Motor neuron (in vitro differentiated cells): ENCODE data around the gene ELP4. TPM values are rescaled to one million over a fixed set of nuclear protein-coding genes. Genes with fewer than 3 reads are reported as not detected.
A peak's percentile ranks its signal among the peaks of the same experiment; 100 is the strongest.
"Not testable (repeated sequence)": the region's sequence is repeated elsewhere in the genome, so short reads cannot be mapped to it uniquely, and the experiment has no call there.

Source experiments
- ATAC-seq, 8 experiments: fragments of 200-7000 bp; cut with Tn5 transposase; replicated peaks in 6 of 8; 2 replicates each; pipeline ENCODE4 v1.8.0; 2021; ENCODE audit warnings: mild to moderate bottlenecking in 8 of 8, moderate library complexity in 8 of 8
- H3K27ac ChIP-seq, 2 donors: fragments of 250-450 bp; sonication (Bioruptor Pico); 2 replicates each; pipeline ENCODE4 v1.9.0; 2021; ENCODE audit warnings: antibody characterized with exemption in 2 of 2, mild to moderate bottlenecking in 2 of 2, moderate library complexity in 1 of 2
- H3K4me1 ChIP-seq, 2 donors: fragments of 250-450 bp; sonication (Bioruptor Pico); replicated peaks in 1 of 2; 2 replicates each; pipeline ENCODE4 v1.6.1; 2021; ENCODE audit warnings: antibody characterized with exemption in 2 of 2, mild to moderate bottlenecking in 2 of 2, moderate library complexity in 1 of 2
- H3K4me3 ChIP-seq, 5 donors: fragments of 250-450 bp; sonication (Bioruptor Pico); 2 replicates each; pipeline ENCODE4 v1.9.0; 2021; ENCODE audit warnings: antibody characterized with exemption in 5 of 5, mild to moderate bottlenecking in 5 of 5, moderate library complexity in 4 of 5
- WGBS, 10 experiments: fragments of 450-650 bp; shearing (Covaris generic); methylation state at CpG; one replicate each; pipeline ENCODE4 v1.0.0; 2022; 5-methylcytosine and 5-hydroxymethylcytosine counted together
- in situ Hi-C, 9 experiments: fragments of 400-800 bp; cut with MboI; loops; one replicate each; pipeline ENCODE4 v1.15.0; 2021; ENCODE audit warnings: low sequenced_read_pairs in 9 of 9, low pct_unique_long_range_greater_than_20kb in 2 of 9; ENCODE audit not compliant: unreplicated experiment in 9 of 9
- total RNA-seq, 8 experiments: library from RNA; unstranded; fragments of 300-600 nt; gene quantifications; 2 replicates each; pipeline versions ENCODE4 v1.2.3 to v1.2.4, GENCODE V29; 2022

ELP4 gene
- total RNA-seq, 8 experiments from 2014 or later: 12.1 to 45.9 (median 28.9) TPM

DNA sequence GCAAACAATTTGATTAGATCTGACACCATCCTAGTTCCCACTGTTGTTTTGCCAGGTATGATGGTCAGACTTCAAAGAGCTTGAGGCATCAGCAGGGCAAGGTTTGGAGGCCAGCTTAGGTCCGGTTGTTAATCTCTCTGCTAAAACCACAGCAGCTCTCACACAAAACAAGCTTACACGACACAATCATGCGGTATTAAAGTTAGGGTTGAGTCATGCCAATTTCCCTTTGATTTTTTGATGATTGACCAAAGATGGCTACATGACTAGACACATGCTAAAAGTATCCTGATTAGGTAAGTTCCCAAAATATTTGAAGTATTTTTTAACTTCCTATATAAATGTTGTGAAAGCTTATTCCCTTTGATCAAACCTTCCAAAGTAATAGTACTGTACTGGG is 145.9 kb downstream of the ELP4 start:
- ATAC-seq: peak in 2 of 8 experiments; percentile 46 to 62
- WGBS, 10 experiments: 8 to 94% (median 66%) methylated on average over 2 to 3 of the region's 3 CpGs; no CpG with 5 or more reads in 3 of the 10 experiments
- Histone ChIP-seq H3K4me3 (no peak overlapping the region), H3K4me1 (peaks cover 0 to 9% of the 10 kb centered on the region in 2 donors), H3K27ac (no peak overlapping the region)
- in situ Hi-C loops: no loop called here

DNA sequence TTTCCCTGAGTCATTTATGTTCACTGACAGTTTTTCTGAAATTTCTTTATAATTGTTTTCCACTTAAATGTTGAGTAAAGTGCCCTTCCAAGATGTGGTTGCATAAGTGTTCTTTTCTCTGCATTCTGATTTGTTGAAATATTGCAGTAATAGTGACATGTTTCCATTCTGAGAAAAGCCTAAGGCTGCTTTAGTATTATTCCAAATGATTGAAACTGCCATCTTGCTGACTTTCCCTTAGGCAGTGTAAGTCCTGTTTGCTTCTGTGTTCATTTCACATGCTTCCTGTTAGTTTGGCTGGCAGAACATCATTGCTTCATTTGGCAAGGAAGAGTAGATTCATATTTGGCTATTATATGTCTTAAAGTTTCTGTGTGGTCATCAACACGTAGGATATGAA is 146.5 kb downstream of the ELP4 start:
- 0 to 100% (median 85%) methylated on average over 1 of the region's 1 CpG; no CpG with 5 or more reads in 2 of the 10 experiments for WGBS, 10 experiments
- Histone ChIP-seq H3K4me1 (peaks cover 0 to 3% of the 10 kb centered on the region in 2 donors), H3K27ac (no peak overlapping the region), H3K4me3 (no peak overlapping the region)
- peak in 1 of 8 experiments; percentile 22 for ATAC-seq
- in situ Hi-C loops: no loop called here

DNA sequence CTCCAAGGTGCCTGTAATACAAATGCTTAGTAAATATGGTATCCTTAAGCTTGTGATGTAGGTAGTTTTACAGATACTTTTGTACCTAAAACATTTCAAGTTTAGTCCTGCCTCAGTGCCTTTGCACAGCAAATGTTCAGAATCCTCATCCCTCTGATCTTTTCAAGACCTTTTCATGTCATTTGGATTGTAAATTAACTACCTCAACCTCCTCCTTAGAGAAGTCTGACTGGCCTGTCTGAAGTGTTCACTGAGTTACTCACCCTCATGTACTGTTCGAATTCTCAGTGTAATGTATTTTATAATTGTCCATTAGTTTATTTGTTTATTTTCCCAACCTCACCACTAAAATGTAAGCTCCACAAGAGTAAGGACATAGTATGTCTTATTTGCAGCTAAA is 147.5 kb downstream of the ELP4 start:
- in situ Hi-C loops: no loop called here
- Histone ChIP-seq H3K4me1 (no peaks in the 10 kb centered on the region), H3K4me3 (no peak overlapping the region), H3K27ac (no peak overlapping the region)
- 86 to 100% (median 100%) methylated on average over 1 of the region's 1 CpG; no CpG with 5 or more reads in 2 of the 10 experiments for WGBS, 10 experiments
- ATAC-seq: no peak

DNA sequence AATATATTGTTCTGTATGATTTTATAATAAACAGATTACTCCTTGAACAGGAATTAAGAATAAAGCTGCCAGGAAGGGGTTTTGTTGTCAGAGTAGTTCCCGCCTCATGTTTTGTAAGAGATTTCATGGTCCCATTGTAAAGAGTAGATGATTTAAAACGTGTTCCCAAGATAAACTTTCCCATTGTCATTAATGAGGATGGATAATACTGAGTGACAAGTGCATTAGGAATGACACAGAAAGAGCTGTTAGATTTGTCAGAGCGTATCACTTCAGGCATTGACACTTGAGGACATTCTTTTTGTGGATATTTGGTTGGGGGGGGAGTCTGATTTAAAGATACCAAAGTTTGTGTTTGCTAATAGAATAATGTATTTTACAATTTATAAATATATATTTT is 154.6 kb downstream of the ELP4 start:
- H3K4me3 ChIP-seq: no peak overlapping the region
- peaks cover 3 to 6% of the 10 kb centered on the region in 2 donors for H3K4me1 ChIP-seq
- in situ Hi-C loops: no loop called here
- peak in 1 of 8 experiments; percentile 33 for ATAC-seq
- 0 to 75% (median 48%) methylated on average over 2 to 3 of the region's 3 CpGs; no CpG with 5 or more reads in 1 of the 10 experiments for WGBS, 10 experiments
- no peak overlapping the region for H3K27ac ChIP-seq

DNA sequence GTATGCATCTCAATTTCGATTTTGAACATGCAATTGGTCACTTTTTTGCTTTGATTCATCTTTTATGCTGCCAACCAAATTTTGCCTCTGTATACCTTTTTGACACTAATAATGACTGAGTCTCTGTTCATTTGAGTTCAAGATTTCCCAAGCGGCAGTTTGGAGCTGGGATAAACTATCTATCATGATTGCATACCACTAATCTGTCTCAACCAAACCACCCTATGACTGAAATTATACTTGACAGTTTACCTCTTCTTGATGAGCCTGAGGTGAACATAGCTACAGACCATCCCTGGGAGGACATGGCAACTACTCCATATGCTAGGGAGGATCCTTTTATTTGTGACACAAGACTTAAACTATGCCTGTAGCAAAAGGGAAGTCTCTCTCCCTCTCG is 155.4 kb downstream of the ELP4 start:
- no peak overlapping the region for H3K4me3 ChIP-seq
- in situ Hi-C loops: no loop called here
- H3K27ac ChIP-seq: no peak overlapping the region
- 20 to 100% (median 83%) methylated on average over 1 to 3 of the region's 3 CpGs for WGBS, 10 experiments
- H3K4me1 ChIP-seq: peaks cover 3 to 6% of the 10 kb centered on the region in 2 donors
- ATAC-seq: no peak

DNA sequence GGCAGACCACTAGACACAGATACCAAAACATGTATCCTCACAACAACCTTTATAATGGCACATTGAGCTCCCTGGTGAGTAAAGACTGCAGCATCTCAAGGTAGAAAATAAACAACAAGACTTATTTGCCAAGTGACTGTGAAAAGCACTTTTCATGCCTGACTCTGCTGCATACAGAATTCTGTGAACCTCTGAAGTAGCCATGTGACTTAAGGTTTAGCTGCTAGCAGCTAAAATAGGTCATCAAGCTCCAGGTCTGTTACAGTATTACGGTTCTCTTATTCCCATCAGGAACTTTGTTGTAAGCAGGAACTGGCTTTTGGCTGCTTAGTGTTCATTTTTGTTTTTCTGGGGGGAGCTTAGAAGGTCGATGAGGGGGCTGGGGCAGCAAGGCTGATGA is 162.1 kb downstream of the ELP4 start:
- 0 to 100% (median 58%) methylated on average over 1 to 2 of the region's 2 CpGs; no CpG with 5 or more reads in 4 of the 10 experiments for WGBS, 10 experiments
- in situ Hi-C loops: no loop called here
- Histone ChIP-seq H3K4me1 (no peaks in the 10 kb centered on the region), H3K4me3 (no peak overlapping the region), H3K27ac (no peak overlapping the region)
- no peak for ATAC-seq

DNA sequence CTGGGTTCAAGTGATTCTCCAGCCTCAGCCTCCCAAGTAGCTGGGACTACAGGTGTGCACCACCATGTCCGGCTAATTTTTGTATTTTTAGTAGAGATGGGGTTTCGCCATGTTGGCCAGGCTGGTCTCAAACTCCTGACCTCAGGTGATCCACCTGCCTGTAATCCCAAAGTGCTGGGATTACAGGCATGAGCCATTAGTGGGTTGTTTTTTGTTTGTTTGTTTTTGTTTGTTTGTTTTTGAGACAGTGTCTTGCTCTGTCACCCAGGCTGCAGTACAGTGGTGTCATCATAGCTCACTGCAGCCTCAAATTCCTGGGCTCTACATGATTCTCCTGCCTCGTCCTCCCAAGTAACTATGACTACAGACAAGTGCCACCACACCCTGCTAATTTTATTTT is 163.5 kb downstream of the ELP4 start:
- ATAC-seq, H3K4me1 ChIP-seq, H3K4me3 ChIP-seq, H3K27ac ChIP-seq, in situ Hi-C loops: not testable (repeated sequence)
- WGBS, 10 experiments: 100% methylated on average over 1 to 2 of the region's 3 CpGs; no CpG with 5 or more reads in 6 of the 10 experiments

DNA sequence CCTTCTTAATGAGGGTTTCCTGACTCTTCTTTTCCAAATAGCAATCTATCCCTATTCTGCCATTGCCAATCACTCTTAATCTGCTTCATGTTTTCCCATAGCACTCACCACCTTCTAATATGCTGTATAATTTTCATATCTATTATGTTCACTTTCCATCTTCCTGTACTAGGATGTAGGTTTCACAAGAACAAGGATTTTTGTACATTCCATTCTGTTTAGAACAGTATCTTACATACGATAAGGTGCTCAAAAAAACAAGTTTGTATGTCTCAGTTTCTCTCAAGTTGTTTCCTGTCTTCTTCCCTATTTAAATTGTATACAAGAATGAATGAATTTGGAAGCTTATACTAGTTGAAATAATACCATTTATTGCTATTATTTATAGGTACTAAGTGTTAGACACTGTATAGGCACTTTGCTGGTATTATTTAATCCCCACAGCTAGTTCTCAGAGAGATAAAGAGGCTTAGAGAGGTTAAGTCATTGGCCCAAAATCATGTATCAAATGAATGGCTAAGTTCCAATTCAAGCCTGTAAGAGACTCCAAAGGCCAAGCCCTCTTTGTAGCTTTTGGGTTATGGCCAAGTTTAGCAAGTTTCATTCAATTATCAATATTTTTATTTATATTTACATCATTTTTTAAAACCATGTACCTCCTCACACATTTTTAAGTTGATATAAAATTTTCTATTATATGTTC is 166.9 kb downstream of the ELP4 start:
- in situ Hi-C loops: no loop called here
- 100% methylated on average over 1 of the region's 1 CpG; no CpG with 5 or more reads in 3 of the 10 experiments for WGBS, 10 experiments
- H3K4me1 ChIP-seq: no peaks in the 10 kb centered on the region

DNA sequence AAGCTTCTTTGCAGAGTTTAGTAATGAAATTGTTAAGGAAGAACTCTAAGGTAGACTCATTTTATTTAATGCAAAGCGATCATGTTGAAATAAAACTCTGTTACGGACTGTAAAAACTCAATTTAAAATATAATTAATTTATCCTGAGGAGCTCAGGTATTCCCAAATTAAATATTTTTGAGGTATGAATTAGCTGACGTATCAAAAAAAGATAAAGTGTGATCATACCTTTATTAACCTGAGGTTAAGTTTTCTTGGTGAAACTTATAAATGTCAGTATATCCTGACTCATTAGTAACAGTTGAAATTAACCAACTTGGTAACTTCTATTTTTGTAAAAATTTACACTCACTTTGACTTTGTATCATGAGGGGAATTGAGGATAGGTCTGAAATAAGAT is 171.2 kb downstream of the ELP4 start:
- ATAC-seq: no peak
- WGBS, 10 experiments: 86 to 100% (median 98%) methylated on average over 1 to 3 of the region's 3 CpGs
- Histone ChIP-seq H3K4me1 (no peaks in the 10 kb centered on the region), H3K4me3 (no peak overlapping the region), H3K27ac (no peak overlapping the region)
- in situ Hi-C loops: no loop called here

More for the DNA sequence above, 166.9 kb downstream of the ELP4 start:
- no peak for ATAC-seq
- H3K4me3 ChIP-seq: no peak overlapping the region
- H3K27ac ChIP-seq: no peak overlapping the region

DNA sequence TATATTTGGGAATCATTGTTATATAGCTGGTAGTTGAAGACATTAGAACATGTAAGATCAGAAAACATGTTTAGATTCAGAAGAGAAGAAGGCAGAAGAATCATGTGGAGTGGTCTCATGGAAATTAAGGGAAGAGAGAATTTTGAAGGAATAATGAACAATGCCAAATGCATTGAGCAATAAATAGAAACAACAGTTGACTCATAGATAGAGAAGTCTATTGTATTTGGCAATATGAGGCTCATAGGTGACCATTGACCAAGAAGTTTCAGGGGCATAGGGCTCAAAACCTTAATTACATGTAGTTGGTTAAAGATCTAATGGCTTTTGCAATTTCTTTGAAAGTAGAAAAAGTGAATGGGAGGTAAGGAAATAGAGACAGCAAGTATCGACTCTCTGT is 177.7 kb downstream of the ELP4 start:
- WGBS, 10 experiments: 91 to 100% (median 100%) methylated on average over 1 of the region's 1 CpG; no CpG with 5 or more reads in 2 of the 10 experiments
- in situ Hi-C loops: no loop called here
- no peak for ATAC-seq
- H3K4me3 ChIP-seq: no peak overlapping the region
- H3K4me1 ChIP-seq: no peaks in the 10 kb centered on the region
- H3K27ac ChIP-seq: no peak overlapping the region

DNA sequence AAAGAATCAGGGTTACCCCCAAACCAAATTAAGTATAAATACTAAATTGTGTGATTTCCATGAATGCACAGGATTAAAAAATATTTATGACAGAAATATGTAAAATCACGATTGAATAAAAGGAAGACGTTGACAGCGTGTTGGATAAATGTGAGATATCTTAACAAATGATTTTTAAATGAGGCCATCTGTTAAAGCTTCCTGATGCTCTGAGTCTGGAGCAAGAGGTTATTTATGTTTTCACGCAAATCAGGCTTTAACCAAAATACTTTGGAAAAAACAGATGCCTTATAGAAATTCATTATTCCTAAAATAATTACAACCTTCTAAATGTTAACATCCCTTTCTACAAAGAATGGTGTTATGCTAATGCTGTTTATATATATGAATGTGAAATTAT is 178.3 kb downstream of the ELP4 start:
- in situ Hi-C loops: no loop called here
- no peak for ATAC-seq
- Histone ChIP-seq H3K4me3 (no peak overlapping the region), H3K4me1 (no peaks in the 10 kb centered on the region), H3K27ac (no peak overlapping the region)
- 51 to 93% (median 83%) methylated on average over 2 to 4 of the region's 4 CpGs for WGBS, 10 experiments

DNA sequence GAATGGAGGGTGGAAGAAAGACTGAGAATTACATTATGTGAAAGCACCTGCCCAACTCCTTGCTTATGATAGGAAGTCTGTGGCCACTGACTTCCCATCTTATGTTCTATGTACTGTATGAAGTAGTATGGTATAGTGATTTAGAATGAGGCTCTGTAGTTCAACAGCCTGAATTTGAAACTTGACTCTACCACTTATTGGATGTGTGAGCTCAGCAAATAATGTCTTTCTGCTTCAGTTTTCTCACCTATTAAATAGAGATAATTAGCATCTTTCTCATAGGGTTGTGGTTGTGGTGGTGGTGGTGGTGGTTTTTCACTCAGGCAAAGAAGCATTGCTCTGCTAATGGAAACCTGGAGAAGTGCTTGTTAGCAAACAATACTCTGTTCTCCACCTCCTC is 180.0 kb downstream of the ELP4 start:
- in situ Hi-C loops: no loop called here
- no peak overlapping the region for H3K4me3 ChIP-seq
- H3K4me1 ChIP-seq: no peaks in the 10 kb centered on the region
- H3K27ac ChIP-seq: no peak overlapping the region
- ATAC-seq: no peak

DNA sequence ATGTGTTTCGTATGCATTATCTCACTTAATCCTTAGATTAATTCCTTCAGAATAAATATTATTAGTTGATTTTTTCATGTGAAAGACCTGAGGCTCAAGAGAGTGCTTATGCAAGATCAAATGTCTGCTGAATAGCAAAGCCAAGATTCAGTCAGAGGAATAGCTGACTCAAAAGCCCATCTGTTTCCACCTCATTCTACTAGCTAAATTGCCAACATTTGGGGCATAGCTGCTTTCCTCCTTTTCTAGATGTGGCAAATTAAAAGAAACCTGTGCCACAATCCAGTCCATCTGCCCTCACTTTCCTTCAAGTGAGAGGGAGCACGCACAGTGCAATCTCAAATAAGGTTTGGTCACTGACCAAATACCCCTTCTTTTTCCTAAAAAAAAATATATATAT is 180.5 kb downstream of the ELP4 start:
- Histone ChIP-seq H3K4me1 (no peaks in the 10 kb centered on the region), H3K4me3 (no peak overlapping the region), H3K27ac (no peak overlapping the region)
- in situ Hi-C loops: no loop called here
- no peak for ATAC-seq
- 40 to 100% (median 89%) methylated on average over 1 to 2 of the region's 2 CpGs; no CpG with 5 or more reads in 4 of the 10 experiments for WGBS, 10 experiments

DNA sequence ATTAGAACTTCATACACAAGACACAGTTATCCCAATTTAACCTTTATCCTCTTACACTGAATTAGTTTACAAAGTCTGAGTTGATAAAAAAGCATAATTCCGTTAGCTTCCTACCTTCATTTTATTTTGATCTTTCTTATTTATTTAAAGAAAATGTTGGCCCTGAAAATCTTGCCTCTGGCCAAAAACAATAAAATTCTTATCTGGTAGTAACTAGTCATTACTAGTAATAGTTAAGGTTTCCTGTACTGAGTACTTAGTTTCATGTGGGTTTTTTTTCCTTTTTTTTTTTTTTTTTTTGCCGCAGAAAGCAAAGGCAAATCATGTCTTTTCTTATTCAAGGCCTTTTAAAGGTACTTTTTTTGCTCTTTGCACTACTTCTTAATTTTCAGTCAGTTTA is 180.9 kb downstream of the ELP4 start:
- 83 to 100% (median 93%) methylated on average over 1 to 2 of the region's 2 CpGs; no CpG with 5 or more reads in 1 of the 10 experiments for WGBS, 10 experiments
- H3K4me1 ChIP-seq: no peaks in the 10 kb centered on the region
- no peak overlapping the region for H3K4me3 ChIP-seq
- no peak for ATAC-seq
- in situ Hi-C loops: no loop called here
- no peak overlapping the region for H3K27ac ChIP-seq
